HEK293T (cell line): Measurements from ENCODE around the gene PCDHA2.

Experiments
- ELF4 ChIP-seq: fragments of 450-650 bp; IDR thresholded peaks from 2 replicates; pipeline ENCODE4 v1.6.1; 2017; ENCODE audit warnings: antibody characterized with exemption
- FOXA1 ChIP-seq: fragments of 450-650 bp; IDR thresholded peaks from 2 replicates; pipeline ENCODE4 v1.6.1; 2016; ENCODE audit warnings: mild to moderate bottlenecking
- FOXK2 ChIP-seq: fragments of 450-650 bp; IDR thresholded peaks from 2 replicates; pipeline ENCODE4 v1.6.1; 2016; ENCODE audit warnings: mild to moderate bottlenecking
- FOXM1 ChIP-seq: fragments of 450-650 bp; IDR thresholded peaks from 2 replicates; pipeline ENCODE4 v1.6.1; 2017; ENCODE audit warnings: mild to moderate bottlenecking, borderline replicate concordance
- L3MBTL2 ChIP-seq: fragments of 450-650 bp; conservative IDR thresholded peaks from 2 replicates; pipeline ENCODE4 v1.6.1; 2016; ENCODE audit warnings: mild to moderate bottlenecking
- LEF1 ChIP-seq: fragments of 450-650 bp; IDR thresholded peaks from 2 replicates; pipeline ENCODE4 v1.6.1; 2017; ENCODE audit warnings: mild to moderate bottlenecking, borderline replicate concordance
- PKNOX1 ChIP-seq: fragments of 450-650 bp; IDR thresholded peaks from 2 replicates; pipeline ENCODE4 v1.6.1; 2016
- SP1 ChIP-seq: fragments of 450-650 bp; IDR thresholded peaks from 2 replicates; pipeline ENCODE4 v1.6.1; 2017
- SUZ12 ChIP-seq: fragments of 450-650 bp; IDR thresholded peaks from 2 replicates; pipeline ENCODE4 v1.6.1; 2016; ENCODE audit warnings: mild to moderate bottlenecking
- ZNF384 ChIP-seq: fragments of 450-650 bp; IDR thresholded peaks from 2 replicates; pipeline ENCODE4 v1.6.1; 2016

GRCh38 chr5:140828362-140828737 is 33.7 kb downstream of the PCDHA2 start:
- no peak for TF ChIP-seq FOXK2
- no peak for TF ChIP-seq PKNOX1
- TF ChIP-seq FOXA1 = no peak
- no peak for TF ChIP-seq ZNF384
- no peak for TF ChIP-seq FOXM1
- no peak for TF ChIP-seq SUZ12
- no peak for TF ChIP-seq ELF4
- no peak for TF ChIP-seq LEF1
- no peak for TF ChIP-seq SP1
- TF ChIP-seq L3MBTL2 = no peak
